Muscle layer of duodenum (tissue), 2 donors: ENCODE results near the gene GLUD1.
"Not testable (repeated sequence)": the region's sequence is repeated elsewhere in the genome, so short reads cannot be mapped to it uniquely, and the experiment has no call there.

Experiments
- H3K27ac ChIP-seq: one replicate; pipeline ENCODE4 v1.7.0; 2013; ENCODE audit warnings: mild to moderate bottlenecking, low read length
- H3K27me3 ChIP-seq: one replicate; pipeline ENCODE4 v1.7.0; 2013; ENCODE audit warnings: low read depth, mild to moderate bottlenecking, control low read depth, low read length
- H3K36me3 ChIP-seq, 2 donors: one replicate each; pipeline ENCODE4 v1.7.0; 2013; ENCODE audit warnings: low read length in 2 of 2, control low read depth in 1 of 2, mild to moderate bottlenecking in 1 of 2; ENCODE audit not compliant: insufficient read depth in 2 of 2, control insufficient read depth in 1 of 2
- H3K4me1 ChIP-seq, 2 donors: one replicate each; pipeline ENCODE4 v1.7.0; 2013; ENCODE audit warnings: low read length in 2 of 2, mild to moderate bottlenecking in 2 of 2, control low read depth in 1 of 2, moderate library complexity in 1 of 2; ENCODE audit not compliant: insufficient read depth in 2 of 2, control insufficient read depth in 1 of 2
- H3K4me3 ChIP-seq, 2 donors: one replicate each; pipeline ENCODE4 v1.7.0; 2013; ENCODE audit warnings: low read length in 2 of 2, low read depth in 1 of 2, mild to moderate bottlenecking in 1 of 2
- H3K9me3 ChIP-seq, 2 donors: one replicate each; pipeline ENCODE4 v1.7.0; 2013; ENCODE audit warnings: low read length in 2 of 2, control low read depth in 1 of 2, mild to moderate bottlenecking in 1 of 2; ENCODE audit not compliant: control insufficient read depth in 1 of 2
- donor health status: healthy.

The GLUD1 gene

DNA sequence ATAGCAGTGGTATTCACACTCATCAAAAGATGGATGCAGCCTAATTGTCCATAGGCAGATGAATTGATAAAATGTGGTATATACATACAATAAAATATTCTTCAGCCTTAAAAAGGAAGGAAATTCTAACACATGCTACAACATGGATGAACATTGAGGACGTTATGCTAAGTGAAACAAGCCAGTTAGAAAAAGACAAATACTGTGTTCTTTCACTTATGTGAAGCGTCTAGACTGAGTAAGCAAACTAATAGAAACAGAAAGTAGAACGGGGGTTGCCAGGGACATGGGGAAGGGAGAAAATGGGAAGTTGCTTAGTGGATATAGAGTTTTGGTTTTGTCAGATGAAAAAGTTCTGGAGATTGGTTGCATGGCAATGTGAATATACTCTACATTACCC, 81.1 kb downstream of the GLUD1 start:
- not testable (repeated sequence) for H3K27ac ChIP-seq, H3K4me3 ChIP-seq, H3K36me3 ChIP-seq, H3K27me3 ChIP-seq, H3K4me1 ChIP-seq, H3K9me3 ChIP-seq

DNA sequence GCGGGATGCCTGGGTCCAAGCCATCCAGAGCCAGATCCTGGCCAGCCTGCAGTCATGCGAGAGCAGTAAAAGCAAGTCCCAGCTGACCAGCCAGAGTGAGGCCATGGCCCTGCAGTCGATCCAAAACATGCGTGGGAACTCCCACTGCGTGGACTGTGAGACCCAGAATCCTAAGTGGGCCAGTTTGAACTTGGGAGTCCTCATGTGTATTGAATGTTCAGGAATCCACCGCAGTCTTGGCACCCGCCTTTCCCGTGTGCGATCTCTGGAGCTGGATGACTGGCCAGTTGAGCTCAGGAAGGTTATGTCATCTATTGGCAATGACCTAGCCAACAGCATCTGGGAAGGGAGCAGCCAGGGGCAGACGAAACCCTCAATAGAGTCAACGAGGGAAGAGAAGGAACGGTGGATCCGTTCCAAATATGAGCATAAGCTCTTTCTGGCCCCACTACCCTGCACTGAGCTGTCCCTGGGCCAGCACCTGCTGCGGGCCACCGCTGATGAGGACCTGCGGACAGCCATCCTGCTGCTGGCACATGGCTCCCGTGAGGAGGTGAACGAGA, 85.4 kb downstream of the GLUD1 start:
- not testable (repeated sequence) for H3K27me3 ChIP-seq, H3K27ac ChIP-seq, H3K4me3 ChIP-seq, H3K36me3 ChIP-seq, H3K9me3 ChIP-seq, H3K4me1 ChIP-seq

DNA sequence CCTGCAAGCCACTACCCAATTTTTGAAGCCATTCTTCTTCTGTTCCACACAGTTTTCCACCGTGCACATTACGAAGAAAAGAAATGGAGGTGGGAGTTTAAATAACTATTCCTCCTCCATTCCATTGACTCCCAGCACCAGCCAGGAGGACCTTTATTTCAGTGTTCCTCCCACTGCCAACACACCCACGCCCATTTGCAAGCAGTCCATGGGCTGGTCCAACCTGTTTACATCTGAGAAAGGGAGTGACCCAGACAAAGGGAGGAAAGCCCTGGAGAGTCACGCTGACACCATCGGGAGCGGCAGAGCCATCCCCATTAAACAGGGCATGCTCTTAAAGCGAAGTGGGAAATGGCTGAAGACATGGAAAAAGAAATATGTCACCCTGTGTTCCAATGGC, 86.3 kb downstream of the GLUD1 start:
- not testable (repeated sequence) for H3K27me3 ChIP-seq, H3K4me1 ChIP-seq, H3K4me3 ChIP-seq

DNA sequence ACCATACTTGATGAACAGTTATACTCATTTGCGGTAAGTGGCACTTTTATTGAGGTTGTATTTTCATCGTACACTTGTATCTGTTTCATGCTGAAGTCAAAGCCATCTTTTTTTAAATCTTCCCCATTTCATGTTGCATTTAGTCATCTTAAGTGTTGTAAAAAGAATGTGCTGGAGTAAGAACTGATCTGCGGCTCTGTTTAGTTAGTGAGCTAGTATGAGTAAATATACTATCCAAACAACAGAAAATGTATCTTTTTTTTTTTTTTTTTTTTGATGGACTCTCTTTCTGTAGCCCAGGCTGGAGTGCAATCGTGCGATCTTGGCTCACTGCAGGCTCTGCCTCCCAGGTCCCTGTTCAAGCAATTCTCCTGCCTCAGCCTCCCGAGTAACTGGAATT, 87.0 kb downstream of the GLUD1 start:
- not testable (repeated sequence) for H3K36me3 ChIP-seq, H3K27ac ChIP-seq, H3K4me1 ChIP-seq, H3K4me3 ChIP-seq, H3K27me3 ChIP-seq, H3K9me3 ChIP-seq

More for the DNA sequence above, 86.3 kb downstream of the GLUD1 start:
- not testable (repeated sequence) for H3K27ac ChIP-seq, H3K36me3 ChIP-seq, H3K9me3 ChIP-seq

DNA sequence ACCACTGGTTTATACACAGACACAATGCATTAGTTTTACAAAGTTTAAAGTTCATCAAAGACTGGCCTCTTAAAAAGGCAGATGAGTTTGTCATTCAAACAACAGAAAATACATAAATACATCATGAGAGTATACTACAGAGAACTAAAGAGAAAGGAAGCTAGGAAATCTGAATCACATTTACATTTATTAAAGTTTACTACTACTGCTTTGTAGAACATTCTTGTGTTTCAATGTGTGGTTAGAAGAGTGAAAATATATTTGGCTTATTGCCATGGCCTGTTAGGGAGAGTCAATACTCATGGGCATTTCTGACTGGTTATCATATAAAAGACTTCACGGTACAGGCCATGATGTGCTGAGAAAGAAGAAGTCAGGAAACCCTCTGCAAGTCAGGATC, 87.5 kb downstream of the GLUD1 start:
- H3K27me3 ChIP-seq, H3K27ac ChIP-seq: not testable (repeated sequence)

DNA sequence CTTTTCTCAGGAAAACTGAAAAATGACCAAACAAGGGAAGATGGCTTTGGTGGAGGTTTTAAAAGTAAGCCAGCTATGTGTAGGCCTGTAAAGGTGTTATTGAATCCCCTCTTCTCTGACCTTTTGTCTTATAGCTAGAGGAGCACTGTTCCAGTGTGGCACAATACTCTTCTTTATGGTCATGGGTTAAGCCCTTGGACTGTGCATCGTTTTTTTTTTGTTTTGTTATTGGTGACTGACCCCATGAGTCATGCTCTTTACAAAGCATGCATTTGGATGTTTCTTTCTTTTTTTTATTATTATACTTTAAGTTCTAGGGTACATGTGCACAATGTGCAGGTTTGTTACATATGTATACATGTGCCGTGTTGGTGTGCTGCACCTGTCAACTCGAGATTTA, 94.2 kb downstream of the GLUD1 start:
- Histone ChIP-seq H3K36me3 (no peaks in the 10 kb centered on the region), H3K4me3 (no peak overlapping the region), H3K27me3 (no peaks in the 10 kb centered on the region), H3K4me1 (no peaks in the 10 kb centered on the region), H3K27ac (no peak overlapping the region), H3K9me3 (no peaks in the 10 kb centered on the region)

More for the DNA sequence above, 87.5 kb downstream of the GLUD1 start:
- H3K4me3 ChIP-seq, H3K9me3 ChIP-seq, H3K36me3 ChIP-seq, H3K4me1 ChIP-seq: not testable (repeated sequence)
